OCI-LY3 (cell line): ENCODE measurements around the gene GALNT10.

Experiments used
- H2AFZ ChIP-seq: fragments of 200-600, 300-600 bp; shearing (Covaris generic); 2 replicates; pipeline ENCODE4 v1.6.0; 2014; ENCODE audit warnings: antibody characterized with exemption, low read depth, low read length
- H3K27ac ChIP-seq: fragments of 200-600, 300-600 bp; sonication (generic); 2 replicates; pipeline ENCODE4 v1.5.1; 2014; ENCODE audit warnings: mild to moderate bottlenecking, low read length, moderate library complexity, mixed read lengths
- H3K27me3 ChIP-seq: fragments of 200-600, 300-600 bp; sonication (generic); 2 replicates; pipeline ENCODE4 v1.6.1; 2014; ENCODE audit warnings: low read depth, low read length, mixed read lengths
- H3K36me3 ChIP-seq: fragments of 200-600, 300-600 bp; sonication (generic); replicated peaks from 2 replicates; pipeline ENCODE3; 2014; ENCODE audit warnings: low read depth, low read length, mixed read lengths
- H3K4me1 ChIP-seq: fragments of 300-600, 200-600 bp; sonication (generic); 2 replicates; pipeline ENCODE4 v1.6.1; 2014; ENCODE audit warnings: low read length, mixed read lengths
- H3K4me2 ChIP-seq: fragments of 200-600, 300-600 bp; sonication (generic); 2 replicates; pipeline ENCODE4 v1.6.1; 2014; ENCODE audit warnings: low read length, mixed read lengths
- H3K4me3 ChIP-seq: fragments of 300-600, 200-600 bp; sonication (generic); 2 replicates; pipeline ENCODE4 v1.5.1; 2014; ENCODE audit warnings: antibody characterized with exemption, mild to moderate bottlenecking, low read length, moderate library complexity
- H3K79me2 ChIP-seq: fragments of 300-600, 200-600 bp; shearing (Covaris generic); 2 replicates; pipeline ENCODE4 v1.6.1; 2014; ENCODE audit warnings: mild to moderate bottlenecking, low read length, mixed read lengths
- H3K9ac ChIP-seq: fragments of 300-600, 200-600 bp; shearing (Covaris generic); 2 replicates; pipeline ENCODE4 v1.6.0; 2014; ENCODE audit warnings: mild to moderate bottlenecking, low read length, moderate library complexity
- H3K9me3 ChIP-seq: fragments of 200-600, 300-600 bp; shearing (Covaris generic); 2 replicates; pipeline ENCODE4 v1.6.1; 2014; ENCODE audit warnings: low read length, mixed read lengths; ENCODE audit not compliant: insufficient read depth
- H4K20me1 ChIP-seq: fragments of 200-600, 300-600 bp; sonication (generic); 2 replicates; pipeline ENCODE4 v1.6.1; 2016; ENCODE audit warnings: low read length, mixed read lengths; ENCODE audit not compliant: insufficient read depth
- CTCF ChIP-seq: fragments of 200-600, 300-600 bp; sonication (generic); IDR thresholded peaks from 2 replicates; pipeline ENCODE4 v1.5.1; 2014; ENCODE audit warnings: antibody characterized with exemption, low read length, low read depth
- EZH2phosphoT487 ChIP-seq: fragments of 200-600 bp; shearing (Covaris generic); IDR thresholded peaks from 2 replicates; pipeline ENCODE4 v1.6.1; 2018; ENCODE audit warnings: antibody characterized with exemption, mixed run types, low read depth

The GALNT10 gene

DNA sequence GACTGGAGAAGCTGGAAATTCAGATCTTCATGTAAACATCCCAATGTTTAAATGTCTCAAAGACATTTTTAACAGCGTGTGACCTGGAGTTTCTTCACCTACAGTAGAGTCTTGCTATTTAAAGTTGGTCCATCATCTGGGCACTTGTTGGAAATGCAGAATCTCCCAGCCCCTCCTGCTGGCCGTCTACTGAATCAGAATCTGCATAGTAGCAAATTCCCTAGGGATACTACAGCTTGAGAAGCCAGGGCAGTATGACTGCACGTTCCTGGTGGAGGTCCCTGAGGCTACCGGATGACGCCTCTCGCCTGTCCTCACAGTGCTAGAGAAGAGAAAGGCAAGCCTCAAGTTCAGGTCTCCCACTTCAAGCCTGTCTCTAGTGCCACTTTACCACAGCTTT is 271.0 kb downstream of the GALNT10 start:
- no peak overlapping the region for H2AFZ ChIP-seq
- H3K27me3 ChIP-seq, result no peaks in the 10 kb centered on the region
- no peak for TF ChIP-seq CTCF
- TF ChIP-seq EZH2phosphoT487, result no peak
- peaks cover 8% of the 10 kb centered on the region for H3K36me3 ChIP-seq
- no peaks in the 10 kb centered on the region for H4K20me1 ChIP-seq
- no peaks in the 10 kb centered on the region for H3K9me3 ChIP-seq
- no peak overlapping the region for H3K27ac ChIP-seq
- no peak overlapping the region for H3K4me2 ChIP-seq
- H3K4me3 ChIP-seq, result no peak overlapping the region
- no peaks in the 10 kb centered on the region for H3K79me2 ChIP-seq
- H3K4me1 ChIP-seq, result no peaks in the 10 kb centered on the region; the same call in 1 of the 2 replicates
- H3K9ac ChIP-seq, result no peak overlapping the region

- no peak overlapping the region for H3K4me2 ChIP-seq
- H3K27ac ChIP-seq, result no peak overlapping the region
- H2AFZ ChIP-seq, result no peak overlapping the region
- no peaks in the 10 kb centered on the region for H3K36me3 ChIP-seq
- no peak overlapping the region for H3K9ac ChIP-seq
- no peak for TF ChIP-seq CTCF
- TF ChIP-seq EZH2phosphoT487, result no peak
- no peak overlapping the region for H3K4me3 ChIP-seq
- no peaks in the 10 kb centered on the region for H3K9me3 ChIP-seq
- no peaks in the 10 kb centered on the region for H4K20me1 ChIP-seq
- no peaks in the 10 kb centered on the region for H3K27me3 ChIP-seq
- peaks cover 17% of the 10 kb centered on the region for H3K4me1 ChIP-seq
- H3K79me2 ChIP-seq, result no peaks in the 10 kb centered on the region
Observed at GRCh38 chr5:154464438-154464837, 273.9 kb downstream of the GALNT10 start.

DNA sequence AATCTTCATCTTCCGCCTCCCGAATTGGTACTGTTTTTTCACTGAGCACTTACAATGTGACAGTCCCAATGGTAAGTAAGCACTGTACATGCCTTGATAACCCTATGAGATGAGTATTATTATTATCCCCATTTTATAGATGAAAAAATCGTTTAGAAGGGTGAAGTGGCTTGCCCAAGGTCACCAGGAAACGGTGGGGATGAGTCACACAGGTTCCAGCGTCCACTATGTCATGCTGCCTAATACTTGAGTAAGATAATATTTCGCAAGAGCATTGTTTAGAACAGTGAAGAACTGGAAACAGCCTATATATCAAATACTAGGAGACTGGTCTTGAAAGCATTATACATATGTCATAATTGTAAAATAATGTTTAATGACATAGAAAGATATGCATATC is 274.6 kb downstream of the GALNT10 start:
- TF ChIP-seq CTCF, result no peak
- no peak for TF ChIP-seq EZH2phosphoT487
- H3K9me3 ChIP-seq, result no peaks in the 10 kb centered on the region
- peaks cover 19% of the 10 kb centered on the region for H3K4me1 ChIP-seq
- H3K27me3 ChIP-seq, result no peaks in the 10 kb centered on the region; the same call in 1 of the 2 replicates
- H3K4me2 ChIP-seq, result no peak overlapping the region
- no peak overlapping the region for H2AFZ ChIP-seq
- H3K9ac ChIP-seq, result no peak overlapping the region
- no peaks in the 10 kb centered on the region for H4K20me1 ChIP-seq
- H3K79me2 ChIP-seq, result no peaks in the 10 kb centered on the region
- H3K27ac ChIP-seq, result no peak overlapping the region
- no peaks in the 10 kb centered on the region for H3K36me3 ChIP-seq
- H3K4me3 ChIP-seq, result no peak overlapping the region

- no peaks in the 10 kb centered on the region for H3K79me2 ChIP-seq
- no peaks in the 10 kb centered on the region for H4K20me1 ChIP-seq
- no peaks in the 10 kb centered on the region for H3K9me3 ChIP-seq
- H3K4me2 ChIP-seq, result no peak overlapping the region
- no peak overlapping the region for H3K9ac ChIP-seq
- H3K27ac ChIP-seq, result no peak overlapping the region
- TF ChIP-seq CTCF (no peak), EZH2phosphoT487 (no peak)
- H3K27me3 ChIP-seq, result peaks cover 3% of the 10 kb centered on the region; the same call in 1 of the 2 replicates
- no peak overlapping the region for H2AFZ ChIP-seq
- H3K4me3 ChIP-seq, result no peak overlapping the region
- no peaks in the 10 kb centered on the region for H3K36me3 ChIP-seq
- H3K4me1 ChIP-seq, result peaks cover 27% of the 10 kb centered on the region
Observed at GRCh38 chr5:154466147-154466546, 275.6 kb downstream of the GALNT10 start.
